Mesendoderm (in vitro differentiated cells): ENCODE measurements around the gene MRM2.

Experiments
- DNase-seq: peaks from one replicate; pipeline ENCODE4 v3.0.0; 2013
- H2AK5ac ChIP-seq: 2 replicates; pipeline ENCODE4 v1.6.1; 2013; ENCODE audit warnings: low read length, inconsistent platforms
- H2BK120ac ChIP-seq: 2 replicates; pipeline ENCODE4 v1.6.1; 2013; ENCODE audit warnings: low read depth, mild to moderate bottlenecking, low read length, moderate library complexity, mixed read lengths
- H2BK15ac ChIP-seq: replicated peaks from 2 replicates; pipeline ENCODE4 v1.6.1; 2013; ENCODE audit warnings: low read depth, mild to moderate bottlenecking, moderate library complexity
- H2BK5ac ChIP-seq: 2 replicates; pipeline ENCODE4 v1.6.1; 2013; ENCODE audit warnings: low read length, inconsistent platforms
- H3K18ac ChIP-seq: 2 replicates; pipeline ENCODE4 v1.6.1; 2013; ENCODE audit warnings: mild to moderate bottlenecking, low read length, mixed read lengths
- H3K23ac ChIP-seq: one replicate; pipeline ENCODE4 v1.6.1; 2013; ENCODE audit warnings: low read length
- H3K27ac ChIP-seq: 2 replicates; pipeline ENCODE4 v1.5.1; 2013; ENCODE audit warnings: low read depth, mild to moderate bottlenecking, inconsistent platforms, low read length, moderate library complexity
- H3K27me3 ChIP-seq: 2 replicates; pipeline ENCODE4 v1.6.1; 2013; ENCODE audit warnings: low read length, control low read depth, mild to moderate bottlenecking, inconsistent platforms; ENCODE audit not compliant: insufficient read depth, poor library complexity
- H3K36me3 ChIP-seq: 2 replicates; pipeline ENCODE4 v1.6.1; 2013; ENCODE audit warnings: low read length, inconsistent platforms; ENCODE audit not compliant: control insufficient read depth, insufficient read depth
- H3K4ac ChIP-seq: one replicate; pipeline ENCODE4 v1.6.1; 2013; ENCODE audit warnings: low read depth, mild to moderate bottlenecking, low read length, moderate library complexity
- H3K4me1 ChIP-seq: 2 replicates; pipeline ENCODE4 v1.6.1; 2013; ENCODE audit warnings: low read depth, low read length, inconsistent platforms; ENCODE audit not compliant: control insufficient read depth
- H3K4me2 ChIP-seq: 2 replicates; pipeline ENCODE4 v1.6.1; 2013; ENCODE audit warnings: low read length
- H3K4me3 ChIP-seq: 2 replicates; pipeline ENCODE4 v1.5.1; 2013; ENCODE audit warnings: mild to moderate bottlenecking, low read length
- H3K56ac ChIP-seq: one replicate; pipeline ENCODE4 v1.6.1; 2013; ENCODE audit warnings: low read length
- H3K79me1 ChIP-seq: 2 replicates; pipeline ENCODE4 v1.6.1; 2013; ENCODE audit warnings: low read length, inconsistent platforms
- H3K79me2 ChIP-seq: 2 replicates; pipeline ENCODE4 v1.6.1; 2013; ENCODE audit warnings: mild to moderate bottlenecking, low read length; ENCODE audit not compliant: control insufficient read depth, insufficient read depth
- H3K9ac ChIP-seq: 2 replicates; pipeline ENCODE4 v1.6.1; 2013; ENCODE audit warnings: low read length, inconsistent platforms
- H4K5ac ChIP-seq: one replicate; pipeline ENCODE4 v1.6.1; 2013; ENCODE audit warnings: low read length
- H4K8ac ChIP-seq: one replicate; pipeline ENCODE4 v1.6.1; 2013; ENCODE audit warnings: low read depth, mild to moderate bottlenecking, control low read depth, low read length, moderate library complexity
- WGBS: extraction: QIAGEN DNeasy Blood & Tissue Kit; methylation state at CpG from one replicate; pipeline ENCODE4 v1.1.7; 2013; ENCODE audit warnings: low lambda C conversion rate, missing lambda C conversion rate; ENCODE audit not compliant: insufficient coverage; ENCODE audit errors: extremely low coverage; 5-methylcytosine and 5-hydroxymethylcytosine counted together

The MRM2 gene

DNA sequence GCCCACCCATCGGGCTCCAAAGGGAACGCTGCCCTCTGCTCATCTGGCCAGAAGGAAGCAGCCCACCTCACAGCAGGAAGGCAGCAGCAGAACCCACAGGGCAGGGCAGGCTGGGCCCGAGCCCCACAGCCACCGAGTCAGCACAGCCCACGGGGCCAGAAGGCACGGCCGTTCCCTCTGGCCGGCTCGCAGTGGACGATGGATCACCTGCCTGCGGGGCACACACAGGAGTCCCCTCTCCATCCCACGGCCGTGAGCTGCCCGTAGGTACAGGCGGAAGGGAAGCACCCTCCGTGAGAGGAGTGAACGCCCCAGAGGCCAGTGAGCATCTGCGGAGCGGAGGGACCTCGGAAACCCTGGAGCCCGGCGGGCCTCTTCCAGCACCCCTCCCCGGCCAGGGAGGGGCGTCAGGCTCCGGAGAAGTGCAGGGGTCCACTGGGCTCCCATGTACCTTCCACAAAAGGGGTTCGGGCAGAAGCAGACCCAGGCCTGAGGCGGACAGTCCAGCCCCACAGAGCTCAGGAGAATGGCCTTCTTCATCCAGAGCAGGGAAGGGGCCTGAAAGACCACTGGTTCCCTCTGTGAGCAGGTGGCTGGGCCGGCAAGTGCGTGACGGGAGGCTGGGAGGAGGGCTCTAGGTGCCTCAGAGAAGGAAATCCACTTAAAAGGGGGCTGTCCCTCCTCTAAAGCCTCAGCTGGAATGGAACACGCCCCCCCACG is 11.7 kb upstream of the MRM2 start:
- no peak overlapping the region for H3K4ac ChIP-seq
- H3K18ac ChIP-seq = no peak overlapping the region
- no CpG with 5 or more reads among the region's 32 CpGs for WGBS
- DNase-seq = no peak
- no peak overlapping the region for H2BK5ac ChIP-seq
- H2BK120ac ChIP-seq = no peak overlapping the region
- no peak overlapping the region for H3K4me2 ChIP-seq
- no peak overlapping the region for H3K27ac ChIP-seq
- no peak overlapping the region for H3K4me3 ChIP-seq
- no peak overlapping the region for H4K5ac ChIP-seq
- no peak overlapping the region for H3K9ac ChIP-seq
- no peak overlapping the region for H3K23ac ChIP-seq
- no peaks in the 10 kb centered on the region for H3K36me3 ChIP-seq
- H4K8ac ChIP-seq = no peak overlapping the region
- H3K79me2 ChIP-seq = no peaks in the 10 kb centered on the region
- H3K4me1 ChIP-seq = no peaks in the 10 kb centered on the region
- no peaks in the 10 kb centered on the region for H3K79me1 ChIP-seq
- H2BK15ac ChIP-seq = no peak overlapping the region
- no peak overlapping the region for H2AK5ac ChIP-seq
- no peaks in the 10 kb centered on the region for H3K27me3 ChIP-seq
- no peak overlapping the region for H3K56ac ChIP-seq

DNA sequence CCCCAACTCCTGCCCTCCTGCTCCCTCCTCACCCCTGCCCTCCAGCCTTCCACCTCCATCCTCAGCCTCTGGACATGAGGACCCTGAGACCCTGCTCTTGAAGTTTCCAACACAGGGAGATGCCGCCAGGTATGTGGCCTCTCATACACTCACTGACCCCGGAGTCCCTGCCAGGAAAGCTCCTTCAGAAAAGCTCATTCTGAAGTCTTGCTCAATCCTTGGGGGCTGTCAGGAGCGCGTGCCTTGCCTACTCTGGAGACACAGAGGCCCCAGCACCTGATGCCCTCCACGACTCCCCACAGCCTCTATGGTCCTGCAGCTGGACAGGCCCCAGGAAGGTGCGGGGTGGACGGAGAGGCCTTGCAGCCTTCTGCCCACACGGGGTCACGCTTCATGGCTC is 11.0 kb upstream of the MRM2 start:
- H3K79me2 ChIP-seq = no peaks in the 10 kb centered on the region
- H3K23ac ChIP-seq = no peak overlapping the region
- no peak overlapping the region for H3K18ac ChIP-seq
- no peak overlapping the region for H2BK15ac ChIP-seq
- H4K5ac ChIP-seq = no peak overlapping the region
- H4K8ac ChIP-seq = no peak overlapping the region
- H2BK5ac ChIP-seq = no peak overlapping the region
- WGBS = no CpG with 5 or more reads among the region's 9 CpGs
- H3K4me2 ChIP-seq = no peak overlapping the region
- no peak overlapping the region for H3K56ac ChIP-seq
- no peaks in the 10 kb centered on the region for H3K79me1 ChIP-seq
- H3K36me3 ChIP-seq = no peaks in the 10 kb centered on the region
- H2AK5ac ChIP-seq = no peak overlapping the region
- H3K9ac ChIP-seq = no peak overlapping the region
- DNase-seq = no peak
- no peaks in the 10 kb centered on the region for H3K4me1 ChIP-seq
- H3K4ac ChIP-seq = no peak overlapping the region
- H3K27me3 ChIP-seq = no peaks in the 10 kb centered on the region
- no peak overlapping the region for H3K27ac ChIP-seq
- H2BK120ac ChIP-seq = no peak overlapping the region
- no peak overlapping the region for H3K4me3 ChIP-seq

- H2AK5ac ChIP-seq = no peak overlapping the region
- H3K4ac ChIP-seq = no peak overlapping the region
- H2BK5ac ChIP-seq = no peak overlapping the region
- no peak overlapping the region for H3K4me3 ChIP-seq
- no peak overlapping the region for H4K5ac ChIP-seq
- H3K36me3 ChIP-seq = no peaks in the 10 kb centered on the region
- no peak overlapping the region for H4K8ac ChIP-seq
- no peak overlapping the region for H3K27ac ChIP-seq
- no peak overlapping the region for H3K56ac ChIP-seq
- H3K18ac ChIP-seq = no peak overlapping the region
- no peak for DNase-seq
- no peak overlapping the region for H2BK15ac ChIP-seq
- H3K79me2 ChIP-seq = no peaks in the 10 kb centered on the region
- H3K9ac ChIP-seq = no peak overlapping the region
- no peaks in the 10 kb centered on the region for H3K4me1 ChIP-seq
- no CpG with 5 or more reads among the region's 24 CpGs for WGBS
- no peaks in the 10 kb centered on the region for H3K79me1 ChIP-seq
- H3K27me3 ChIP-seq = no peaks in the 10 kb centered on the region
- H2BK120ac ChIP-seq = no peak overlapping the region
- H3K4me2 ChIP-seq = no peak overlapping the region
- H3K23ac ChIP-seq = no peak overlapping the region
These were observed 10.1 kb upstream of the MRM2 start for GRCh38 chr7:2251841-2252771.

DNA sequence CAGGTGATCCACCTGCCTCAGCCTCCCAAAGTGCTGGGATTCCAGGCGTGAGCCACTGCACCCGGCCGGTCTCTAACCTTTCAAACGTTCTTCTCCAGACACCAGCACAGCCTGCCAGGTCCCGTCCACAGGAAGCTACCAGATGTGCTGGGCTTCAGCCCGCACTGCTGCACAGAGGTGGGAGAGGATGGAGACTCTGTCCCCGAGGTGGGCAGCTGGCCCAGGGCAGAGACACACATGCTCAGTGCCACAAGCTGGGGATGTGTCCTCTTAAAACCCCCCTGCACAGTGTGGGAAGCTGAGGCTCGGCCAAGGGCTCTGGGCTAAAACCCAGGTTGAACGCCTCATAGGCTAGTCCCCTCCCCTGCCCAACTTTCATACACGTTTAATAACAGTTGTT is 9.4 kb upstream of the MRM2 start:
- no CpG with 5 or more reads among the region's 10 CpGs for WGBS

GRCh38 chr7:2249744-2250323 is 7.8 kb upstream of the MRM2 start:
- H2BK120ac ChIP-seq = no peak overlapping the region
- no peak overlapping the region for H3K4me3 ChIP-seq
- no peaks in the 10 kb centered on the region for H3K36me3 ChIP-seq
- H3K79me2 ChIP-seq = no peaks in the 10 kb centered on the region
- H3K18ac ChIP-seq = no peak overlapping the region
- DNase-seq = no peak
- no peak overlapping the region for H3K4ac ChIP-seq
- no peak overlapping the region for H4K5ac ChIP-seq
- no peaks in the 10 kb centered on the region for H3K79me1 ChIP-seq
- no peak overlapping the region for H3K4me2 ChIP-seq
- H2BK15ac ChIP-seq = no peak overlapping the region
- H3K27me3 ChIP-seq = no peaks in the 10 kb centered on the region
- no peak overlapping the region for H2BK5ac ChIP-seq
- no peaks in the 10 kb centered on the region for H3K4me1 ChIP-seq
- H2AK5ac ChIP-seq = no peak overlapping the region
- H3K56ac ChIP-seq = no peak overlapping the region
- H3K27ac ChIP-seq = no peak overlapping the region
- no peak overlapping the region for H3K9ac ChIP-seq
- WGBS = no CpG with 5 or more reads among the region's 27 CpGs
- no peak overlapping the region for H4K8ac ChIP-seq
- no peak overlapping the region for H3K23ac ChIP-seq

More for the DNA sequence above, 9.4 kb upstream of the MRM2 start:
- Histone ChIP-seq H4K8ac (no peak overlapping the region), H3K4ac (no peak overlapping the region), H4K5ac (no peak overlapping the region), H3K4me3 (no peak overlapping the region), H3K9ac (no peak overlapping the region), H3K79me2 (no peaks in the 10 kb centered on the region), H3K27ac (no peak overlapping the region), H3K23ac (no peak overlapping the region), H3K4me2 (no peak overlapping the region), H2BK5ac (no peak overlapping the region), H2BK15ac (no peak overlapping the region), H3K18ac (no peak overlapping the region), H3K56ac (no peak overlapping the region), H2BK120ac (no peak overlapping the region), H3K79me1 (no peaks in the 10 kb centered on the region), H3K4me1 (no peaks in the 10 kb centered on the region), H2AK5ac (no peak overlapping the region), H3K36me3 (no peaks in the 10 kb centered on the region), H3K27me3 (no peaks in the 10 kb centered on the region)
- DNase-seq = no peak
